ENCODE measurements around the gene ADAM19.

The ADAM19 gene, protein sequence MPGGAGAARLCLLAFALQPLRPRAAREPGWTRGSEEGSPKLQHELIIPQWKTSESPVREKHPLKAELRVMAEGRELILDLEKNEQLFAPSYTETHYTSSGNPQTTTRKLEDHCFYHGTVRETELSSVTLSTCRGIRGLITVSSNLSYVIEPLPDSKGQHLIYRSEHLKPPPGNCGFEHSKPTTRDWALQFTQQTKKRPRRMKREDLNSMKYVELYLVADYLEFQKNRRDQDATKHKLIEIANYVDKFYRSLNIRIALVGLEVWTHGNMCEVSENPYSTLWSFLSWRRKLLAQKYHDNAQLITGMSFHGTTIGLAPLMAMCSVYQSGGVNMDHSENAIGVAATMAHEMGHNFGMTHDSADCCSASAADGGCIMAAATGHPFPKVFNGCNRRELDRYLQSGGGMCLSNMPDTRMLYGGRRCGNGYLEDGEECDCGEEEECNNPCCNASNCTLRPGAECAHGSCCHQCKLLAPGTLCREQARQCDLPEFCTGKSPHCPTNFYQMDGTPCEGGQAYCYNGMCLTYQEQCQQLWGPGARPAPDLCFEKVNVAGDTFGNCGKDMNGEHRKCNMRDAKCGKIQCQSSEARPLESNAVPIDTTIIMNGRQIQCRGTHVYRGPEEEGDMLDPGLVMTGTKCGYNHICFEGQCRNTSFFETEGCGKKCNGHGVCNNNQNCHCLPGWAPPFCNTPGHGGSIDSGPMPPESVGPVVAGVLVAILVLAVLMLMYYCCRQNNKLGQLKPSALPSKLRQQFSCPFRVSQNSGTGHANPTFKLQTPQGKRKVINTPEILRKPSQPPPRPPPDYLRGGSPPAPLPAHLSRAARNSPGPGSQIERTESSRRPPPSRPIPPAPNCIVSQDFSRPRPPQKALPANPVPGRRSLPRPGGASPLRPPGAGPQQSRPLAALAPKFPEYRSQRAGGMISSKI

DNA sequence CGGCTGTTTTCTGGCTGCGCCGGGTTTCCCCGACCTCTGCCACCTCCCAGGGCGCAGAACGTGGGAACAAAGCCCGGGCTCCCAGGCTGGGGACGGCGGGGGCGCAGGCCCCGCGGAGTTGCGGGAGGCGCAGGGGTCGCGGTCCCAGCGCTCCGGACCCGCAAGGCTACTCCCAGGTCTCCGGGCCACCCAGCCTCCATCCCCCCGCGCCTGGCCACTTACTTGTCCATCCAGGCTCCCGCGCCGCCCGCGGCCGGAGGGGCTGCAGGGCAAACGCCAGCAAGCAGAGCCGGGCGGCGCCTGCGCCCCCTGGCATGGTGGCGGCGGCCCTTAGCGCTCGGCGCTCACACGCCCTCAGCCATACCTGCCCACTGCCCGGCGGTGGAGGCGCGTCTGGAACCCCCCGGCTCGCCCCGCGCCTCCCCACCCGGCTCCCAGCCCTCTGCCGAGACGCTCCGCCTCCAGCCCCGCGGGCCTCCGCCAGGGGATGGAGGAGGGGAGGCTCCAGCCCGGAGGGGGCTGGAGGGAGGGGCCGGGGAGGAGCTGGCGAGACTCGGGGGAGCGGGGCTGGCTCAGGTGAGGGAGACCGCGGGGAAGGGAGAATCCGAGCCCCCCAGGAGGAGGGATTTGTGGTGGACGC lies at the start of gene ADAM19:
TSS of gene ADAM19 (minus strand) at position 395 of the 640 bp plus-strand sequence. CDS start at position 316, 79 bp downstream.
- peak; percentile 30 to 37 for DNase-seq (ENCODE audit: low read depth in 2 of 2)

DNA sequence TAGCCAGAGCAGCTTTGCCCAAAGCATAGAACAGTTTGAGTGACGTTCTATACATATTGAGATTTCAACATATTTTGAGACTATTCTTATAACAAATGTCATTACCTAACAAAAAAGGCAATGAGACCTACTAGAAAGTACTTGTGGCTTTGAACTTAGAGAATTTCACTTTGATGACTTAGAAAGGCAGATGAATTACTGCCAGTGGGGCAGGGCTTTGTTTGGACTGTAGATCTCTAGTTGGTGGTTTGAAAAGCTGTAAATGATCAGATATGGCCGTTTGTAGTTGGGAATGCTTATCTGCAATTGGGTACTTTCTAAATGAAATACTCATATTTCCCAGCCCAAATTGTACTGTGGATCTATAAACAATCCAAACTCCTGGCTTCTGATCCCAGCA lies 48.6 kb upstream of the ADAM19 start:
- no peak for DNase-seq (ENCODE audit: low read depth in 2 of 2)

DNA sequence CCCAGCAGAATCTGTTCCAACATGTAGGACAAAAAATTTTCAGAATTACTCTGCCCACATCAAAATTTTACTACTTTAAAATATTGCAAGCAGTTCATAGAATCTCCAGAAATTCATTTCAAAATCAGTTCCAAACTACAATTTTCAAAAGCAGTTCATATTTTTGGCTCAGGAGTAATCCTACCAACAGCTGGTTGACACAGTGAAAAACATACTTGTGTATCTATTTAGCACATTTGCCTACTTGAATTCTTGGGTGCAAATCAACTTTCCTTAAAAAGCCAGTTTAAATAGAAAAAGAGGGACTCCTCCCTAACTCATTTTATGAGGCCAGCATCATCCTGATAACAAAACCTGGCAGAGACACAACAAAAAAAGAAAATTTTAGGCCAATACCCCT lies 45.2 kb upstream of the ADAM19 start:
- no peak for DNase-seq (ENCODE audit: low read depth in 2 of 2)

DNA sequence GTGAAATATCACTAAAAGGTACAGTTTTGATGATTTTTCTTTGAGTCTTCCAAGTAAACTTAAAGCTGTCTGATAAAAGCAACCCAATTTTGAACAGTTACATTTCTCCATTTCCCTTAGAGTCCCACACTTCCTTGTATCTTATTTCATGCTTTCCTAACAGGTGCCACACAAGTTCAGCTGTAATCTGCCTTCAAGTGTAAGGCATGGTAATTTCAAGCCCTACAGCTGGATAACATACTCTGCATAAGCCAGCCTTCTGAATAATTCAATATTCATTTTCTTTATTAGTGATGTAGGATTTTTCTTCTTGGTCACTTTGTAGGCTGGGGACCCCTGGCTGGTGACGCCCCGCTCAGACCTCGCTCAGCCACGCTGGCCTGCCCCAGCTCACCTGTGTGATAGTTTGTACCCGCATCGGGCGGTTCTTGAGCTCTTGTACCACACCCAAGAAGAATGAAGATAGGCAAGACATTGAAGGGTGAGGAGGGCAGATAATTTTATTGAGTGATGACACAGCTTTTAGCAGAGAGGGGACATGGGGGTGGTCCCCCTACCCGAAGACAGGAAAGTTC lies 42.7 kb upstream of the ADAM19 start:
- DNase-seq (ENCODE audit: low read depth in 2 of 2), result no peak

DNA sequence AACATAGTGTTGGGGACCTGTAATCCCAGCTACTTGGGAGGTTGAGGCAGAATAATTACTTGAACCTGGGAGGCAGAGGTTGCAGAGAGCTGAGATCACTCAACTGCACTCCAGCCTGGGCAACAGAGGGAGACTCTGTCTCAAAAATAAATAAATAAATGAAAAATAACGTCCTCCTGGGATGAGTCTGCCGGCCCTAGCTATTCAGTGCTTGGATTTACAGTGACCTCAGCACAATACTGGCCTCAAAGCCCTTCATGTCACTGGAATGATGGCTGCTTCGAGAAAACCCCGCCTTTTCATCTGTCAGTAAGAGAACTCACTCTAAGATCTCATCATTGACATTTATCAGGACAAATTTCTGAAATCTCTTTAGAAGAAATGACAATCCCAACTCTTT lies 41.2 kb upstream of the ADAM19 start:
- no peak for DNase-seq (ENCODE audit: low read depth in 2 of 2)

DNA sequence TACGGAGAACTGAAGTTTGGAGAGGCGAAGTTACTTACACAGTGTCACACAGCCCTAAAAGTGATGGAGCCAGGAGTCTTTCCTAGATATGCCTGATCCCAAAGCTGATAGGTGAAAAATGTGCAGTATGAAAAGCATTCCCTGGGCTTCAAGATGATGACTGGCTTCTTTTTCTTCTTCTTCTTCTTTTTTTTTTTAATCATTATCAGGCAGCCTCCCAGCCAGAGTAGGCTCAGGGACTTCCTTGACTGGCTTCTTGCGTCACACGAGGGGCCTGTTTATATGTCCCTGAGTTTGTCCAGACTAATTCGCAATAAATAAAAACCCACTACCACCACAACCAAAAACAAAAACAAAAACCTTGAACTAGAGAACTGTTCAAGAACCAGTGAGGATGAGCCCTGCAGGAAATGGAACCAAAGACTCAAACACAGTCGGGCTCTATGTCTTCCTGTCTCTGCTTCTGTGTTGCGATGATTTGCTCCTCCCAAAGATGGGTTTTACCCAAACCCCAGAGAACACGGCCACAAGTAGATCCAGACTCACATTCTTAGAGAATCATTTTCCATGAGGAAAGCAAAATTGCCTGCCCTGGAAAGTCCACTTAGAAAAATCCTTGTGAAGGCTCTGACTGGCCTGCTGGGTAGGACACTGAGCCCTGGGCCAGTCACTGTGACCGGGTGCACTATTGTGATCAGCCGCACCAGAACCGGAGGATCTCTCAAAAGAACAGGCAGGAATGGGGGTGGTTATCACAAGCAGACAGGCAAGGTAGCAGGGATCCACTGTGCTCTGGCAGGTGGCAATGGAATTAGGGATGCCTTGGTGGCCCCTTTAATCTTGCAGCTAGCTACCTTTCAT lies 38.0 kb upstream of the ADAM19 start:
- no peak for DNase-seq (ENCODE audit: low read depth in 2 of 2)

DNA sequence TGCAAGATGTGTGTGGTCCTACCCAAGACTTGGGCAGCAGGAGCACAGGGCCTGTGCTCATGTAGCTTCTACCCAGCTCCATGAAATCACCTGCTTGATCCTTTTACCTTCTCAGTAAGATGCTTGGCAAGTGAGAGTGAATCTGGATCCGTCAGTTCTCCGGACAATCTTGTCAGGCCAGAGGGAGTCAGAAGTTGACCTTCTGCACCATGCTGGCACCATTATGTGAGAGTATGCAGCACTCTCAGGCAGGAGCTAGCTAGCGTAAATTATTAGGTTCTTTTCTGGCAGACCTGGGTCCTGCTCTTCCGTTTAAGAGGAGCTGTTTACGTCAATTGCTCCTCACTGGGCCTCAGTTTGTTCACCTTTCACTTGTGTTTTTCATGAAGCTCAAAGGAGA lies 37.0 kb upstream of the ADAM19 start:
- DNase-seq (ENCODE audit: low read depth in 2 of 2), result no peak

DNA sequence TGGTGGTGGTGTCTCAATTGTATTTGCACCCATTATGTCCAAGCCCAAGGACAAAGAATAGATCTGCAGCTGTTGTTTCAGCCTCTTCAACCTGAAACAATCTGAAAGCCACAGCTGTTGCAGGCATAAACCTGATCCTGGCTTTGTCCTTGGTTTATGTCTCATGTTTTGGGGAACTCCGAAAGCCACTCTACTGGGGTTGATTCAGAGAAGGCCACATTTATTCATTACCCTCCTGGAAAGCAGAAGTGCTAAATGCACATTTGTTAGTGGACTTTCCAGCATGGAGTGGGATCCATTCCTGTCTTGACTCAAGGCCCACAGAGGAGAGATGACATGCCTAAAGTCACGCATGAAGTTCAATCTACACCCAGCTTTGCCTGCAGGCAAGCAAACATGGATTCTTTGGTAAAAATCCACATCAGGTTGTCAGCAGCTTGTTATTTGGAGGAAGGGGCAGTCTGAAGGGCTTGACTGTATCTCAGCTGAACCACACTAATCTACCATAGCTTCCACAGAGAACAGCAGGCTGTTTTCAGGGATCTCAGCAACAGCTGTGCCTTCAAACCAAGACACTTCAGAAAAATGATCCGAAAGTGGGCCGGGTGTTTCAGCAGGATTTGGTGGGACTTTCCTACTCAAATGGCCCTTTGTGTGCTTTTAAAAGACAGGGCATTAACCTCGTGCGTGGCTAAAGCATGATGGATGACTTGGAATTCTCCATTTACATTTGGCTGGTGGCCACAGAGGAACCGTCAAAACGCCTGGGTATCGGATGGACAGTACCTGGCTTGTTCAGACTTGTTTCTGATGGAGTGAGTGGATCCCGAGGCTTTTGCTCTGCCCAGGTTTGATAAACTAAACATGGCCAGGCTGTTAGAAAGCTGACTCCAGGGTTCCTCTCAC lies 36.2 kb upstream of the ADAM19 start:
- DNase-seq (ENCODE audit: low read depth in 2 of 2), result no peak

DNA sequence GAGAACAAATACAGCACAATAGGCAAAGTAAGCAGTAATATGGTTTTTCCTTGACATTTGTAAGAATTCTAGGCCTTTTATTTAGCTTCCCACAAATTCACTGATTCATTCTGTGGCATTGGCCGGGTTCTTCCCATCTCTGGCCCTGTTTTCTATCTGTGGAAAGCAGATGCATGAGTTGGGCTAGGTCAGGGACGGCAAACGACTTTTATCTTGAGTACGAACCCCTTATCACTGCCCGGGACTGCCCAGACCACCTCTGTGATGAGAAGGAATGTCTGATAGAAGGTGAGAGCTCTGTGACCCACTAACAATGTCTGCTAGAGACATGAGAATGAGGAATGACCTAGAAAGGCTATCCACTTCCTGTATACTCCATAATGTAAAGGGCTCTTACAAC lies 35.4 kb upstream of the ADAM19 start:
- DNase-seq (ENCODE audit: low read depth in 2 of 2), result no peak

DNA sequence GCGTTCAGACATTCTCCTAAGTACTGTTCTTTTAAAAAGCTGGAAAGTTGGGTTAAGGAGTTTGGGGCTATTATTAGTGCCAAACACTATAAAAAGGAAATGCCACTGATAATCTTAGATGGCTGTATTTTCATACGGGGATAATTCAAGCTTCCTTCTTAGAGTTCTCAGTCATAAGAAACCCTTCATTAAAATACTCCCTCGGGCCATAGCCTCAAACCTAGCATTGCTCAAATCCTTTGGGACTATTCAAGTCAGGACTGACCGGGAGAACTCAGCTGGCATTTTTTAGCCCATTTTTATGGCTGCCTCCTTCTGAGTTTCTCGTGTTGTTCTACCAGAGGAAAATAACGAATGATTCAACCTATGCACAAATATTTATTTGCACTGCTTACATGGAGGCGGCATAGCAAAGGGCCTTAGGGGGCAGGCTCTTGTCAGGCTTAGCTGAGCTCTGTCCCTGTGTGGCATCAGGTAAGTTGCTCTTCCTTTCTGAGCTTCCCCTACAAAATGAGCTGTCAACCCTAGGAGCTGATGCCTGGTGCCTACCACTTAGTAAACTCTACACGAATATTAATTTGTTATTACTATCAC lies 33.5 kb upstream of the ADAM19 start:
- DNase-seq (ENCODE audit: low read depth in 2 of 2), result no peak

DNA sequence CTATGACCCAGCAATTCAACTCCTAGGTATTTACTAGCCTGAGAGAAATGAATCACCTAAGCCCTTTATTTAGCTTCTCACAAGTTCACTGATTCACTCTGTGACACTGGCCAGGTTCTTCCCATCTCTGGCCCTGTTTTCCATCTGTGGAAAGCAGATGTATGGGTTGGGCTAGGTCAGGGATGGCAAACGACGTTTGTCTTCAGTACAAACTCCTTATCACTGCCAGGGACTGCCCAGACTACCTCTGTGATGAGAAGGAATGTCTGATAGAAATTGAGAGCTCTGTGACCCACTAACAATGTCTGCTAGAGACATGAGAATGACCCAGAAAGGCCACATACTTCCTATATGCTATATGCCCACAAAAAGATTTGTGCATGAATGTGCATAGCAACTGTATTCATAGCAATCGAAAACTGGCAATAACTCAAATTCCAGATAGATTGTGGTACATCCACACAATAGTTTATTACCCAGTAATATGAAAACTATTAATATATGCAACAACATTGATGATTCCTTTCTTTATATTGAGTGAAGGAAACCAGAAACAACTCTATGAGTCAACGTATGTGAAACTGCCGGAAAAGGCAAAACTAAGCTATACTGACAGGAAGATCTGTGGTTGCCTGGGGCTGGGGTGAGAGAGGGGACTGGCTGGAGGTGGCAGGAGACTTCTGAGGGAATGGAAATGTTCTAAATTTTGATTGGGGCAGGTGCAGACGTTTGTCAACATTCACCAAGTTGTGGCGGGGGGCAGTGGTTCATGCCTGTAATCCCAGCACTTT lies 32.0 kb upstream of the ADAM19 start:
- DNase-seq (ENCODE audit: low read depth in 2 of 2), result peak in 1 of 2 donors; percentile 52

DNA sequence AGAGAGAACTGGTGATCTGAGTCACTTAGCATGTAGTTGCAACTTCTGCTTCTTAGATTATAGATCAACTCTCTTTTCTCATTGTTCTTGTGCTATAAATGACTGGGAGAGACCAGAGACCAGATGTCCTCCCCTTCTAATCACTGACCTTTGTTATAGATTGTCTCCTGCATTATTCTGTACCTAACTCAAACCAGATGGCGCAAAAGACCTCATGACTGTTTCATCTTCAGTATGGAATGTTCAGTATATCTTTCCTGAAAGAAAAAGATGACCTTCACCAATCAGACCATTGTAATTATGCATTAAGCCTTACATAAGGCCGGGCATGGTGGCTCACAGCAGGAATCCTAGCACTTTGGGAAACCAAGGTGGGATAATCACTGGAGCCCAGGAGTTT lies 30.5 kb upstream of the ADAM19 start:
- no peak for DNase-seq (ENCODE audit: low read depth in 2 of 2)

DNA sequence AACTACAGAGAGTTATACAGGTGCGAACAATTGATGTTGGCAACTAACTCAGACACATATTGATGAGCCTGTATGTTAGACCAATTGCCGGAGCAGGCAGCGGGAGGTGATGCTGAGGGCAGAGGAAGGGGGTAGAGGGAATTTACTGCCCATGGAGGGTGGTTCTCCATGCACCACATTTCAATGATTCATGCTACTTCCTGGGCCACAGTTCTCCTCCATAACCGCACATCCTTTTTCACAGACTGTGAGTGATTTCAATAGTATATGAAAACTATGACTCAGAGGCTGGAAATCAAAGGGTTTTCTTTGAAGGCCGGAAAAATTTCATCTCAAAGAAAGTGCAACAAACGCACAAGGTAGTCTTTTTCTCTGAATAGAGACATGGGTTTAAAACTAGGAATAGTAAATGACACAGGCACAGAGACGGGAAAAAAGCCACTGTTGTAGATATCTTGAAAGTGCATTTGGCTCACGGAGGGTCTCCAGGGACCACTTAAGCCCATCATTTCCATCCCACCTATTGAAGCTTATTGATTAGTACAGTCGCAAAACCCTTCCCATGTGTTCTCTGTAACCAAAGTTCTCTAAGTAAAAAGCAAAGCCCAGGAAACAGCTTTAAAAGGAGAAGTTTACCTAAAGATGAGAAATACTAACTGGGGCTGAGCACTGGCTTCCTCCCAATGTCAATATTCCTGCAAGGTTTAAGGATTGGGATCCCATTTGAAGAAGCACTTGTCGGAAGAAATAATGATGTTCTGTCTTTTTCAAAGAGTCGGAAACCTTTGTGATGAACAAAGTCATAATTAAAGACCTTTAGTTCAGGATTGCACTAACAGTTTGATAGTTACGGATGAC lies 28.0 kb upstream of the ADAM19 start:
- peak; percentile 35 to 42 for DNase-seq (ENCODE audit: low read depth in 2 of 2)

DNA sequence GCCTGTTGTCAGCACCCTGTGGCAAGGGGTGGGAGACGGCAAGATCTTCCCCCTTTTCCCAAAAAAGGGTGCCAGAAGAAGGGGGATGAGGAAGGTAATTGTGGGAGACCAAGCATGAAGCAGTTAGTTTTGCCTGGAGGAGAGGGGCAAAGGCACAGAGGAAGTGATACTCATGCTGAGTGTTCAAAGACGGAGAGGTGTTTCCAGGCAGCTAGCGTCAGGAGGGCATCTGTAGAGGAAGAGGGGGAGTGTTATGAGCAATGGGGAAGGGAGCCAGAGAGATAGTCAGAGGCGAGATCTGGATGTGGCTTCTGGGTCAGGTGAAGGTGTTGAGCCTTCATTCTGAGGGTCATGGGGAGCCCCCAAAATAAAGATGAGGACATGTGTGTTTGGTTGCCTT lies 26.9 kb upstream of the ADAM19 start:
- DNase-seq (ENCODE audit: low read depth in 2 of 2), result no peak

DNA sequence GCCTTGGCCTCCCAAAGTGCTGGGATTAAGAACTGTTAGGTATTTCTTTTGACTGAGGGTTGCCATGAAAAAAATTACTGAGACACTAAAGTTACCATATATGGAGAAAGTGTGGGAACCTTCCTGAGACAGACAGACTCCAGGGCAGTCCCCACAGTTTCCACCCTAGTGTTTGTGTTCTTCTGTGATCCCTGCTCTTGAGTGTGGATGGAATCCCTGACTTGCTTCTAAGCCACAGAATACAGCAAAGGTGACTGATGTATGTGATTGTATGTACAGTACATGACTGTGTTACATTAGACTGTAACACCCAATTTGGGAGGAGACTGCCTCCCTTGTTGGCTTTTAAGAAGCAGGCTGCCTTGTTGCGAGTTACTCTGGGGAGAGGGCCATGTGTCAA lies 24.7 kb upstream of the ADAM19 start:
- DNase-seq (ENCODE audit: low read depth in 2 of 2), result no peak

DNA sequence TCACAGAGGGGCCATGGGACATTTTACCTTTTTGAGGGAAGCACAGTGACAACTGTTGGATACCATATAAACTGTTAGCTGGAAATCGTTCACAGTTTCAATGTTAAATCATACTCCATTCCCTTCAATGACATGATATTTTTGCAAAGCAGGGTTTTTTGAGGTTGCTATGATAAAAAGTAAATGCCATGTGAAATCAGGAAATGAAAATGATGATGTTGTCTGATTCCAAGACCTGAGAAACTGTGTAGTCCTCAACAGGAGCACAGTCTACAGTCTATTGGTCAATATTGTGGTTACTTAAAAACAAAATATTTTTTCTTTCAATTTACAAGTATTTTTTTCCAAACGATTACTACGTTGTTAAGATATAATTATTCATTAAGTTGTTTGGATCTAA lies 24.0 kb upstream of the ADAM19 start:
- DNase-seq (ENCODE audit: low read depth in 2 of 2), result no peak

DNA sequence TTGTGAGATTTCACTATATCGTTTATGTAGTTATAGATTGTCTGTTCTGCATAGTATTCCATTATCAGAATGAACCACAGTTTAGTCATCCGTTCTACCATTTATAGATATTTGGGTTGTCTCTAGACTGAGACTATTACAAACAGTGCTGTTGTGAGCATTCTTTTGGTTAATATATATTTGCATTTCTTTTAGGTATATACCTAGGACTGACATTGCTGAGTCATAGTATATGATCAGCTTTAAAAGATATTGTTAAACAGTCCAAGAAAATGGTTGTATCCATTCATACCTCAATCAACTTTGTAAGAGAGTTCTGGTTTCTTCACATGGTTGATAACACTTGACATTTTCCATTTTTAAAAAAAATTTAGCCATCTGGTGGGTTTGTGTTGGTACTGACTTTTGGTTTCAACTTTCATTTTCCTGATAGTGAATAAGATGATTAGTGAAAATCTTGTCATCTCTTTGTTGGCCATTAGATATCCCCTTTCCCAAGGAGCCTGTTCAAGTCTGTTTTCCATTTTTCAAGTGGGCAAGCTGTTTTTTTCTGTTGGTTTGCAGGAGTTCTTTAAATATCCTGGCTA lies 22.9 kb upstream of the ADAM19 start:
- DNase-seq (ENCODE audit: low read depth in 2 of 2), result no peak

All from stimulated activated CD8-positive, alpha-beta memory T cell treated with anti-CD3 and anti-CD28 coated beads, Interleukin-2, amount 100 ng/mL, for 48 hours (primary cell).